ENCODE data around the gene KCNQ5.

The KCNQ5 gene

GRCh38 chr6:72922401-72922800, 300.5 kb downstream of the KCNQ5 start:
- no peak overlapping the region for H3K4me3 Mint-ChIP-seq
- H3K36me3 Mint-ChIP-seq, result no peaks in the 10 kb centered on the region
- no peak overlapping the region for H3K27ac Mint-ChIP-seq
- no peaks in the 10 kb centered on the region for H3K27me3 Mint-ChIP-seq
- no peaks in the 10 kb centered on the region for H3K4me1 Mint-ChIP-seq (ENCODE audit: low read depth)
- no peaks in the 10 kb centered on the region for H3K9me3 Mint-ChIP-seq (ENCODE audit: low read depth)

GRCh38 chr6:72925136-72925535, 303.3 kb downstream of the KCNQ5 start:
- Mint-ChIP-seq H3K36me3 (no peaks in the 10 kb centered on the region), H3K9me3 (ENCODE audit: low read depth) (no peaks in the 10 kb centered on the region)

GRCh38 chr6:72930556-72931132, 308.8 kb downstream of the KCNQ5 start:
- no peak overlapping the region for H3K4me3 Mint-ChIP-seq
- no peaks in the 10 kb centered on the region for H3K36me3 Mint-ChIP-seq
- H3K27me3 Mint-ChIP-seq, result no peaks in the 10 kb centered on the region
- H3K9me3 Mint-ChIP-seq (ENCODE audit: low read depth), result no peaks in the 10 kb centered on the region
- H3K27ac Mint-ChIP-seq, result no peak overlapping the region
- peaks cover 2% of the 10 kb centered on the region for H3K4me1 Mint-ChIP-seq (ENCODE audit: low read depth)

More at GRCh38 chr6:72925136-72925535, 303.3 kb downstream of the KCNQ5 start:
- Mint-ChIP-seq H3K4me1 (ENCODE audit: low read depth) (no peaks in the 10 kb centered on the region), H3K27ac (no peak overlapping the region), H3K27me3 (no peaks in the 10 kb centered on the region), H3K4me3 (no peak overlapping the region)

GRCh38 chr6:72931325-72931887, 309.5 kb downstream of the KCNQ5 start:
- Mint-ChIP-seq H3K9me3 (ENCODE audit: low read depth) (no peaks in the 10 kb centered on the region), H3K4me3 (no peak overlapping the region), H3K27ac (no peak overlapping the region), H3K27me3 (no peaks in the 10 kb centered on the region), H3K36me3 (no peaks in the 10 kb centered on the region), H3K4me1 (ENCODE audit: low read depth) (peaks cover 5% of the 10 kb centered on the region)

- no peaks in the 10 kb centered on the region for H3K36me3 Mint-ChIP-seq
- H3K27ac Mint-ChIP-seq, result no peak overlapping the region
- no peak overlapping the region for H3K4me3 Mint-ChIP-seq
- no peaks in the 10 kb centered on the region for H3K27me3 Mint-ChIP-seq
- H3K9me3 Mint-ChIP-seq (ENCODE audit: low read depth), result no peaks in the 10 kb centered on the region
- peaks cover 11% of the 10 kb centered on the region for H3K4me1 Mint-ChIP-seq (ENCODE audit: low read depth)
Observed at GRCh38 chr6:72933233-72933632, 311.4 kb downstream of the KCNQ5 start.

- H3K36me3 Mint-ChIP-seq, result no peaks in the 10 kb centered on the region
- H3K9me3 Mint-ChIP-seq (ENCODE audit: low read depth), result no peaks in the 10 kb centered on the region
- no peak overlapping the region for H3K27ac Mint-ChIP-seq
- H3K4me1 Mint-ChIP-seq (ENCODE audit: low read depth), result peaks cover 11% of the 10 kb centered on the region
- H3K27me3 Mint-ChIP-seq, result no peaks in the 10 kb centered on the region
- no peak overlapping the region for H3K4me3 Mint-ChIP-seq
Observed at GRCh38 chr6:72936766-72937559, 315.1 kb downstream of the KCNQ5 start.

GRCh38 chr6:72938104-72938503, 316.2 kb downstream of the KCNQ5 start:
- Mint-ChIP-seq H3K4me1 (ENCODE audit: low read depth) (peaks cover 11% of the 10 kb centered on the region), H3K36me3 (no peaks in the 10 kb centered on the region), H3K27ac (no peak overlapping the region), H3K4me3 (no peak overlapping the region), H3K9me3 (ENCODE audit: low read depth) (no peaks in the 10 kb centered on the region), H3K27me3 (no peaks in the 10 kb centered on the region)

- no peak overlapping the region for H3K4me3 Mint-ChIP-seq
- no peaks in the 10 kb centered on the region for H3K9me3 Mint-ChIP-seq (ENCODE audit: low read depth)
- H3K27me3 Mint-ChIP-seq, result no peaks in the 10 kb centered on the region
- peaks cover 11% of the 10 kb centered on the region for H3K4me1 Mint-ChIP-seq (ENCODE audit: low read depth)
- H3K27ac Mint-ChIP-seq, result no peak overlapping the region
- H3K36me3 Mint-ChIP-seq, result no peaks in the 10 kb centered on the region
Observed at GRCh38 chr6:72939004-72939403, 317.1 kb downstream of the KCNQ5 start.

- Mint-ChIP-seq H3K9me3 (ENCODE audit: low read depth) (no peaks in the 10 kb centered on the region), H3K27ac (no peak overlapping the region), H3K36me3 (no peaks in the 10 kb centered on the region), H3K4me3 (no peak overlapping the region), H3K4me1 (ENCODE audit: low read depth) (peaks cover 11% of the 10 kb centered on the region), H3K27me3 (no peaks in the 10 kb centered on the region)
Observed at GRCh38 chr6:72940265-72940664, 318.4 kb downstream of the KCNQ5 start.

GRCh38 chr6:72941263-72941662, 319.4 kb downstream of the KCNQ5 start:
- Mint-ChIP-seq H3K27me3 (no peaks in the 10 kb centered on the region), H3K27ac (no peak overlapping the region), H3K4me1 (ENCODE audit: low read depth) (peaks cover 6% of the 10 kb centered on the region), H3K9me3 (ENCODE audit: low read depth) (no peaks in the 10 kb centered on the region), H3K4me3 (no peak overlapping the region), H3K36me3 (no peaks in the 10 kb centered on the region)

- Mint-ChIP-seq H3K27me3 (no peaks in the 10 kb centered on the region), H3K27ac (no peak overlapping the region), H3K36me3 (no peaks in the 10 kb centered on the region), H3K4me1 (ENCODE audit: low read depth) (peaks cover 4% of the 10 kb centered on the region), H3K9me3 (ENCODE audit: low read depth) (no peaks in the 10 kb centered on the region), H3K4me3 (no peak overlapping the region)
Observed at GRCh38 chr6:72941751-72942150, 319.9 kb downstream of the KCNQ5 start.

DNA sequence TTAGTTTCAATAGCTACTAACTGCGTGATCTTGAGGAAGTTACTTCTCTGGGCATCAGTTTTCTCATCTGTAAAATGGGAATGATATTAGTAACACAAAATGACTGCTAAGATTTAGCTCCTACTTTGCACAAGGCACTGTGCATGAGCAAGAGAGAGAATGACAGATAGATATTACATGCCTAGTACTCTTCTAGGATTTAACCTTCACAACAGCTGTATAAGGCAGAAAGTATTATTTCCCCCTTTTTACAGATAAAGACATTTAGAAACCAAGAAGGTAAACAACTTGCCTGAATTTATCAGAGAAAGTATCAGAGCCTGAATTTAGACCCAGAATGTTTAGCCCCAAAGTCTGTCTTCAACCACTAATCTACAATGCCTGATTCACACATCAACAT, 321.8 kb downstream of the KCNQ5 start:
- Mint-ChIP-seq H3K27ac (no peak overlapping the region), H3K4me3 (no peak overlapping the region), H3K4me1 (ENCODE audit: low read depth) (no peaks in the 10 kb centered on the region), H3K36me3 (no peaks in the 10 kb centered on the region), H3K9me3 (ENCODE audit: low read depth) (no peaks in the 10 kb centered on the region), H3K27me3 (no peaks in the 10 kb centered on the region)

DNA sequence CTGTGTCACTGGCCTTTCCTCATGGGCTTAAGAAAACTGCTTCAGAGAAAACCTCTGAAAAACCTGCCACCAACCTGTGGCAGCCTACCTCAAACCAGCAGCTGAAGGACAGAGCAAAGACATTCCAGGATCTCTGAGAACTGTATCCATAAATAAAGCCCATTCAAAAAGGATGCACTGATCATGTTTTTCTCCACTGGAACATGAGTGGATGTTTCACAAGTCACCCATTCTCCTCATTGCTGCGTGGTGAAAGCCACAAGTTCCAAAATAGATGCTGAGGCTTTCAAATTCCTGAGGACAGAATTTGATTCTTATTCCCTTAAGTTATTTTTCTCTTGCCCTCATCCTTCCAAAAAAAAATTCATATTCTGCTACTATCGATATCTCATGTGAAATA, 322.8 kb downstream of the KCNQ5 start:
- Mint-ChIP-seq H3K4me1 (ENCODE audit: low read depth) (no peaks in the 10 kb centered on the region), H3K9me3 (ENCODE audit: low read depth) (no peaks in the 10 kb centered on the region), H3K27ac (no peak overlapping the region), H3K27me3 (no peaks in the 10 kb centered on the region), H3K36me3 (no peaks in the 10 kb centered on the region), H3K4me3 (no peak overlapping the region)

GRCh38 chr6:72946774-72947173, 324.9 kb downstream of the KCNQ5 start:
- no peak overlapping the region for H3K27ac Mint-ChIP-seq
- no peaks in the 10 kb centered on the region for H3K9me3 Mint-ChIP-seq (ENCODE audit: low read depth)
- H3K4me3 Mint-ChIP-seq, result no peak overlapping the region
- no peaks in the 10 kb centered on the region for H3K4me1 Mint-ChIP-seq (ENCODE audit: low read depth)
- H3K36me3 Mint-ChIP-seq, result peaks cover 2% of the 10 kb centered on the region
- no peaks in the 10 kb centered on the region for H3K27me3 Mint-ChIP-seq

GRCh38 chr6:72947534-72947933, 325.7 kb downstream of the KCNQ5 start:
- Mint-ChIP-seq H3K4me1 (ENCODE audit: low read depth) (no peaks in the 10 kb centered on the region), H3K4me3 (no peak overlapping the region), H3K27ac (no peak overlapping the region), H3K36me3 (peaks cover 2% of the 10 kb centered on the region), H3K9me3 (ENCODE audit: low read depth) (no peaks in the 10 kb centered on the region), H3K27me3 (no peaks in the 10 kb centered on the region)
